ENCODE measurements around the gene TXNRD2. TPM values are rescaled to one million over a fixed set of nuclear protein-coding genes. Genes with fewer than 3 reads are reported as not detected.

Gene TXNRD2
- total and polyA plus RNA-seq, 8 donors: 6.4 to 69.5 (median 42.3) TPM

DNA sequence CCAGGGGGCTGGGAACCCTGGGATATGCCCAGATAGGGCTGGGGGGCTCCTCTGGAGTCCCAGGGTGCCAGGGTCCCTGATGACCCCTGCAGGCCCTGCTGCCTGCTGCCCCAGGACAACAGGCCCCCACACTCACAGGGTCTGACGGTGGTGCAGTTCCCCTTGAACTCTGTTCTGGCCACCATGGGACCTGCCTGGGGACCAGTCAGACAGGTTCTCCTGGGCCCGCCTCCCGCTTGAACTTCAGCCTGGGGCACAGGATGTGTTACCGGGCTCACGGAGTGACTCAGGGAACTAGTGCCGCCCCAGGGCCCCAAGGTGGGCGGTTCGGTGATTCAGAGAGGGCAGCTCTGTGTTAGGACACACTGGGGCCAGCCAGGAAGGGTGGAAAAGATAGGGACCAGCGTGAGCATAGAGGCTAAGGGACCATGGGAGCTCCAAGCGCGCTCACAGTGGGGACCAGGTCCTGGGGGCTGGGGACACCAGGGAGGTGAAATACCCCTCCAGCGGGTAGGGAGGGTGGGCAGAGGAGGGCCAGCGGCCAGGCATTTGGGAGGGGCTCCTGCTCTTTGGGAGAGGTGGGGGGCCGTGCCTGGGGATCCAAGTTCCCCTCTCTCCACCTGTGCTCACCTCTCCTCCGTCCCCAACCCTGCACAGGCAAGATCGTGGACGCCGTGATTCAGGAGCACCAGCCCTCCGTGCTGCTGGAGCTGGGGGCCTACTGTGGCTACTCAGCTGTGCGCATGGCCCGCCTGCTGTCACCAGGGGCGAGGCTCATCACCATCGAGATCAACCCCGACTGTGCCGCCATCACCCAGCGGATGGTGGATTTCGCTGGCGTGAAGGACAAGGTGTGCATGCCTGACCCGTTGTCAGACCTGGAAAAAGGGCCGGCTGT is 21.5 kb upstream of the TXNRD2 start:
- TF ChIP-seq POLR2AphosphoS5 (IDR thresholded peaks at IDR 0.05): peak in 2 of 3 donors; percentile 72 to 86
- no peak for TF ChIP-seq POLR2A (IDR thresholded peaks at IDR 0.05)
- intact Hi-C loops (cut with DNase I; ENCODE audit: low total_unique reads): no loop called here
- peak; percentile 95 to 96 for DNase-seq
- peak overlapping the region; percentile 87 to 88 (median 87) for H3K27ac ChIP-seq
- H3K36me3 ChIP-seq: peaks cover 16 to 55% (median 50%) of the 10 kb centered on the region in 4 donors
- peaks cover 57 to 85% (median 62%) of the 10 kb centered on the region in 4 donors for H3K4me1 ChIP-seq
- WGBS, 5 donors: 32 to 48% (median 40%) methylated on average over 21 to 30 of the region's 30 CpGs
- H3K27me3 ChIP-seq: no peaks in the 10 kb centered on the region
- peak overlapping the region; percentile 16 to 43 (median 24) for H3K4me3 ChIP-seq
- H3K9me3 ChIP-seq: no peaks in the 10 kb centered on the region

- intact Hi-C loops (cut with DNase I; ENCODE audit: low total_unique reads): no loop called here
- TF ChIP-seq EP300 (IDR thresholded peaks at IDR 0.05): no peak
- no peak for TF ChIP-seq POLR2A (IDR thresholded peaks at IDR 0.05)
- peak in 1 of 3 donors; percentile 66 for TF ChIP-seq POLR2AphosphoS5 (IDR thresholded peaks at IDR 0.05)
- TF ChIP-seq CTCF (IDR thresholded peaks at IDR 0.05): peak in 5 of 7 experiments; percentile 38 to 69 (median 45)
- Histone ChIP-seq H3K4me3 (peak overlapping the region; percentile 14 to 43 (median 20)), H3K9me3 (no peaks in the 10 kb centered on the region), H3K27me3 (no peaks in the 10 kb centered on the region), H3K4me1 (peaks cover 57 to 77% (median 62%) of the 10 kb centered on the region in 4 donors), H3K27ac (peak overlapping the region; percentile 87 to 88 (median 87)), H3K36me3 (peaks cover 16 to 48% (median 42%) of the 10 kb centered on the region in 4 donors)
- DNase-seq: peak; percentile 90 to 96
- 23 to 52% (median 29%) methylated on average over 13 to 22 of the region's 22 CpGs for WGBS, 5 donors
These were observed 20.8 kb upstream of the TXNRD2 start for GRCh38 chr22:19962246-19962908.

GRCh38 chr22:19961868-19962245 is 20.2 kb upstream of the TXNRD2 start:
- peaks cover 16 to 42% (median 37%) of the 10 kb centered on the region in 4 donors for H3K36me3 ChIP-seq

DNA sequence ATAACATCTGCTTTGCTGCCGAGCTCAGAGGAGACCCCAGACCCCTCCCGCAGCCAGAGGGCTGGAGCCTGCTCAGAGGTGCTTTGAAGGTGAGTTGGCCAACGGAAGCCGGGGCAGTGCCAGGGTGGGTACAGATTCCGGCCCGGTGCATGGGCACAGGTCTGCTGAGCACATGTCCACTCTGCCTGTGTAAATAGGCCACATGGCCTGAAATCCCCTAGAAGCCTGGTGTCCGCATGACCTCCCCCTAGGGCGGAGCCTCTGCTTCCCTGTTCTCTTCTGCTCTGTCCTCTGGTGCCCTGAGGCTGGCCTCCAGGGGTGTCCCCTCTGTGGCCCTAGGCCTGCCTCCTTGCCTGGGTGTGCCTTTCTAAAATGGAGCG is 19.6 kb upstream of the TXNRD2 start:
- no peaks in the 10 kb centered on the region for H3K9me3 ChIP-seq
- H3K27me3 ChIP-seq: no peaks in the 10 kb centered on the region
- no peak overlapping the region for H3K4me3 ChIP-seq
- no peak for DNase-seq
- 66 to 100% (median 71%) methylated on average over 1 to 9 of the region's 9 CpGs for WGBS, 5 donors
- peaks cover 57 to 68% (median 62%) of the 10 kb centered on the region in 4 donors for H3K4me1 ChIP-seq
- H3K27ac ChIP-seq: peak overlapping the region in 1 of 5 donors; percentile 87
- peaks cover 16 to 37% (median 30%) of the 10 kb centered on the region in 4 donors for H3K36me3 ChIP-seq
- TF ChIP-seq CTCF (IDR thresholded peaks at IDR 0.05) (no peak), EP300 (IDR thresholded peaks at IDR 0.05) (no peak), POLR2AphosphoS5 (IDR thresholded peaks at IDR 0.05) (no peak), POLR2A (IDR thresholded peaks at IDR 0.05) (no peak)
- intact Hi-C loops (cut with DNase I; ENCODE audit: low total_unique reads): no loop called here

More at GRCh38 chr22:19961868-19962245, 20.2 kb upstream of the TXNRD2 start:
- TF ChIP-seq CTCF (IDR thresholded peaks at IDR 0.05): no peak
- no peak for TF ChIP-seq POLR2A (IDR thresholded peaks at IDR 0.05)
- TF ChIP-seq EP300 (IDR thresholded peaks at IDR 0.05): no peak
- TF ChIP-seq POLR2AphosphoS5 (IDR thresholded peaks at IDR 0.05): no peak
- Histone ChIP-seq H3K27me3 (no peaks in the 10 kb centered on the region), H3K27ac (peak overlapping the region in 4 of 5 donors; percentile 87 to 88 (median 87)), H3K4me3 (peak overlapping the region in 1 of 4 donors; percentile 43), H3K4me1 (peaks cover 57 to 72% (median 62%) of the 10 kb centered on the region in 4 donors), H3K9me3 (no peaks in the 10 kb centered on the region)
- DNase-seq: no peak
- 67 to 78% (median 76%) methylated on average over 3 to 8 of the region's 8 CpGs for WGBS, 5 donors
- intact Hi-C loops (cut with DNase I; ENCODE audit: low total_unique reads): no loop called here
